ENCODE measurements around the gene NIPBL. TPM values are rescaled to one million over a fixed set of nuclear protein-coding genes. Genes with fewer than 3 reads are reported as not detected.

NIPBL gene
- total and polyA plus RNA-seq, 2 of the 13 experiments (the other 11 are each of a cell fraction or from before 2014, with no cell fraction given): 12.3 to 32.3 TPM

GRCh38 chr5:36988396-36988795 lies 111.8 kb downstream of the NIPBL start:
- Histone ChIP-seq H4K20me1 (ENCODE audit: insufficient read depth, low read length) (no peaks in the 10 kb centered on the region), H2AFZ (ENCODE audit: low read length) (no peak overlapping the region), H3K9me3 (ENCODE audit: low read length) (no peaks in the 10 kb centered on the region), H3K36me3 (replicated peaks in 1 of 2; ENCODE audit: control insufficient read depth in 1 of 2, insufficient read depth in 2 of 2, low read length in 2 of 2) (peaks cover 3 to 15% of the 10 kb centered on the region in 2 experiments; a peak in 4 of 5 replicates), H3K79me2 (ENCODE audit: insufficient read depth, low read length) (peaks cover 2% of the 10 kb centered on the region), H3K4me2 (ENCODE audit: low read depth, low read length) (no peak overlapping the region), H3K9ac (ENCODE audit: insufficient read depth, low read depth, low read length) (no peak overlapping the region), H3K4me3 (replicated peaks in 1 of 3; ENCODE audit: insufficient read depth in 1 of 3, low read depth in 2 of 3, low read length in 3 of 3) (no peak overlapping the region), H3K27ac (ENCODE audit: extremely low read length, insufficient read depth, low read length) (no peak overlapping the region), H3K27me3 (ENCODE audit: control insufficient read depth in 1 of 2, insufficient read depth in 2 of 2, low read length in 2 of 2) (no peaks in the 10 kb centered on the region), H3K4me1 (ENCODE audit: insufficient read depth, low read length) (no peaks in the 10 kb centered on the region)
- BruUV-seq (replicated peaks): no TSS peak
- in situ Hi-C loops (cut with HindIII; ENCODE audit: extremely low pct_ligation_motif_present, low pct_unique_long_range_greater_than_20kb): no loop called here
- 100% methylated on average over 1 of the region's 1 CpG for WGBS (ENCODE audit: low lambda C conversion rate)
- DNase-seq (ENCODE audit: low spot score) (no peak), ATAC-seq (no peak), FAIRE-seq (no peak)
- intact Hi-C loops (cut with micrococcal nuclease; ENCODE audit: unreplicated experiment): no loop called here
- TF ChIP-seq ZBTB14 (CRISPR knock-in tag; IDR thresholded peaks at IDR 0.05): no peak
- no peak for TF ChIP-seq ZNF691 (CRISPR knock-in tag; IDR thresholded peaks at IDR 0.05; ENCODE audit: borderline replicate concordance, low read depth)
- TF ChIP-seq ZSCAN29 (CRISPR knock-in tag; conservative IDR thresholded peaks at IDR 0.05): no peak
- TF ChIP-seq TEAD3 (CRISPR knock-in tag; optimal IDR thresholded peaks at IDR 0.05; ENCODE audit: borderline replicate concordance): no peak
- no peak for TF ChIP-seq ZNF724P (CRISPR knock-in tag; IDR thresholded peaks at IDR 0.05; ENCODE audit: borderline replicate concordance)
- TF ChIP-seq ZBTB4 (CRISPR knock-in tag; IDR thresholded peaks at IDR 0.05; ENCODE audit: borderline replicate concordance): no peak
- TF ChIP-seq HOXA3 (CRISPR knock-in tag; IDR thresholded peaks at IDR 0.05): no peak
- no peak for TF ChIP-seq ZNF776 (CRISPR knock-in tag; IDR thresholded peaks at IDR 0.05)
- no peak for TF ChIP-seq ETV6 (CRISPR knock-in tag; conservative IDR thresholded peaks at IDR 0.05)
- no peak for TF ChIP-seq ZNF784 (CRISPR knock-in tag; IDR thresholded peaks at IDR 0.05; ENCODE audit: borderline replicate concordance)
- no peak for TF ChIP-seq SMAD1 (CRISPR knock-in tag; IDR thresholded peaks at IDR 0.05; ENCODE audit: borderline replicate concordance, low read depth)
- TF ChIP-seq GPN1 (CRISPR knock-in tag; IDR thresholded peaks at IDR 0.05; ENCODE audit: borderline replicate concordance): no peak
- ChIA-PET POLR2A (no interaction called here), CTCF (ENCODE audit: low intra/inter-chr PET ratio, low total read pairs) (no interaction called here)

Data from HepG2 (cell line).